ENCODE results near the gene ACOT7. TPM values are rescaled to one million over a fixed set of nuclear protein-coding genes. Genes with fewer than 3 reads are reported as not detected.

ACOT7 gene
- total RNA-seq, 4 donors from 2014 or later, result 23.5 to 50.7 (median 39.0) TPM

GRCh38 chr1:6328091-6328490 lies 65.5 kb downstream of the ACOT7 start:
- Histone ChIP-seq H3K4me3 (no peak overlapping the region), H3K36me3 (peaks cover 0 to 34% (median 0%) of the 10 kb centered on the region in 3 donors), H3K9me3 (no peaks in the 10 kb centered on the region), H3K27me3 (no peaks in the 10 kb centered on the region), H3K27ac (no peak overlapping the region), H3K4me1 (peaks cover 14 to 58% (median 36%) of the 10 kb centered on the region in 3 donors)
- no peak for DNase-seq
- intact Hi-C loops (cut with DNase I), result no loop called here
- 61 to 73% methylated on average over 4 to 5 of the region's 5 CpGs for WGBS, 2 donors
- TF ChIP-seq POLR2A (IDR thresholded peaks at IDR 0.05), result no peak
- TF ChIP-seq, protein P1, sequence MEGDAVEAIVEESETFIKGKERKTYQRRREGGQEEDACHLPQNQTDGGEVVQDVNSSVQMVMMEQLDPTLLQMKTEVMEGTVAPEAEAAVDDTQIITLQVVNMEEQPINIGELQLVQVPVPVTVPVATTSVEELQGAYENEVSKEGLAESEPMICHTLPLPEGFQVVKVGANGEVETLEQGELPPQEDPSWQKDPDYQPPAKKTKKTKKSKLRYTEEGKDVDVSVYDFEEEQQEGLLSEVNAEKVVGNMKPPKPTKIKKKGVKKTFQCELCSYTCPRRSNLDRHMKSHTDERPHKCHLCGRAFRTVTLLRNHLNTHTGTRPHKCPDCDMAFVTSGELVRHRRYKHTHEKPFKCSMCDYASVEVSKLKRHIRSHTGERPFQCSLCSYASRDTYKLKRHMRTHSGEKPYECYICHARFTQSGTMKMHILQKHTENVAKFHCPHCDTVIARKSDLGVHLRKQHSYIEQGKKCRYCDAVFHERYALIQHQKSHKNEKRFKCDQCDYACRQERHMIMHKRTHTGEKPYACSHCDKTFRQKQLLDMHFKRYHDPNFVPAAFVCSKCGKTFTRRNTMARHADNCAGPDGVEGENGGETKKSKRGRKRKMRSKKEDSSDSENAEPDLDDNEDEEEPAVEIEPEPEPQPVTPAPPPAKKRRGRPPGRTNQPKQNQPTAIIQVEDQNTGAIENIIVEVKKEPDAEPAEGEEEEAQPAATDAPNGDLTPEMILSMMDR (IDR thresholded peaks at IDR 0.05), result no peak

DNA sequence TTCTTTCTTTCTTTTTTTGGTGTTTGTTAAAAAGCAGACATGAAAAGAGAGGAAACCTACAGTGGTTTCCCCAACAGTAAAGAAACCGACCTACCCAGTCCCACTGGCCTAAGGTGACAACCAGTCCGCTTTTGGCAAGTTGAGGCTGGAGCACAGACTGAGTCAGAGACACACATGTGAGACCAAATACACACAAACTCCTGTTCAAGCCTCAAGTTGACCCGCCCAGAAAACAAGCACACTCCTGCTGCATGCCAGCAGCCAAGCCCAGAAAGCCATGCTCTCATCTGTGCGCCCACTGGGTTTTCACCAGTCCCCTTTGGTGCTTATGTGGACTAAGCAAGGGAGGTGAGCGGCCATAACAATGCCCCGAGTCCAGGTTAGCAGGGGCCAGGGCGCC lies 68.1 kb downstream of the ACOT7 start:
- Histone ChIP-seq H3K27me3 (no peaks in the 10 kb centered on the region), H3K36me3 (peaks cover 0 to 15% (median 0%) of the 10 kb centered on the region in 3 donors), H3K9me3 (no peaks in the 10 kb centered on the region), H3K27ac (peak overlapping the region in 3 of 4 donors; percentile 61 to 69 (median 64)), H3K4me3 (no peak overlapping the region), H3K4me1 (peaks cover 11 to 60% (median 28%) of the 10 kb centered on the region in 3 donors)
- intact Hi-C loops (cut with DNase I), result no loop called here
- TF ChIP-seq, protein P1 (IDR thresholded peaks at IDR 0.05), result no peak
- TF ChIP-seq POLR2A (IDR thresholded peaks at IDR 0.05), result no peak
- DNase-seq, result no peak
- WGBS, 2 donors, result 26 to 54% methylated on average over 5 to 6 of the region's 7 CpGs

GRCh38 chr1:6322161-6322560 lies 71.4 kb downstream of the ACOT7 start:
- intact Hi-C loops (cut with DNase I), result no loop called here
- Histone ChIP-seq H3K36me3 (peaks cover 0 to 27% (median 0%) of the 10 kb centered on the region in 3 donors), H3K27me3 (no peaks in the 10 kb centered on the region), H3K4me3 (no peak overlapping the region), H3K27ac (peak overlapping the region in 1 of 4 donors; percentile 44), H3K4me1 (peaks cover 7 to 37% (median 11%) of the 10 kb centered on the region in 3 donors), H3K9me3 (no peaks in the 10 kb centered on the region)
- TF ChIP-seq, protein P1 (IDR thresholded peaks at IDR 0.05), result no peak
- no peak for TF ChIP-seq POLR2A (IDR thresholded peaks at IDR 0.05)
- DNase-seq, result no peak
- 80 to 100% methylated on average over 3 to 6 of the region's 10 CpGs for WGBS, 2 donors

DNA sequence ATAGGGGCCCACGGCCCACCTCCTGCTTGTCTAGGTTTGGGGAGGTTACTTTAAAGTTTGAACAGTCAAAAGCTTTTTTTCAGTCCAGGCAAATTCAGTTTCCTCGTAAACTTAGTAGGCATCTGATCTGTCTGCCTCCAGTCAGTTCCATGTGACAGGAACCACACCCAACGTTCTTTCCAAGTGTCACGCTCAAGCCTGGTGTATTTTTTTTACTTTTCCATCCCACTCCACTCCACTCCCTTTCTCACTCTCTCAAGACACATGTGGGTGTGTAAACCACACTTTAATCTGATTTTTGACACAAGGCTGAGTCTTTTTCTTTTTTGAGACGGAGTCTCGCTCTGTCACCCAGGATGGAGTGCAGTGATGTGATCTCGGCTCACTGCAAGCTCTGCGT lies 72.4 kb downstream of the ACOT7 start:
- intact Hi-C loops (cut with DNase I), result no loop called here
- peaks cover 0 to 27% (median 0%) of the 10 kb centered on the region in 3 donors for H3K36me3 ChIP-seq
- H3K27me3 ChIP-seq, result no peaks in the 10 kb centered on the region
- TF ChIP-seq POLR2A (IDR thresholded peaks at IDR 0.05), result no peak
- TF ChIP-seq, protein P1 (IDR thresholded peaks at IDR 0.05), result no peak
- peaks cover 7 to 35% (median 11%) of the 10 kb centered on the region in 3 donors for H3K4me1 ChIP-seq
- no peaks in the 10 kb centered on the region for H3K9me3 ChIP-seq
- H3K4me3 ChIP-seq, result no peak overlapping the region
- DNase-seq, result no peak
- no peak overlapping the region for H3K27ac ChIP-seq
- 81 to 84% methylated on average over 8 of the region's 8 CpGs for WGBS, 2 donors

DNA sequence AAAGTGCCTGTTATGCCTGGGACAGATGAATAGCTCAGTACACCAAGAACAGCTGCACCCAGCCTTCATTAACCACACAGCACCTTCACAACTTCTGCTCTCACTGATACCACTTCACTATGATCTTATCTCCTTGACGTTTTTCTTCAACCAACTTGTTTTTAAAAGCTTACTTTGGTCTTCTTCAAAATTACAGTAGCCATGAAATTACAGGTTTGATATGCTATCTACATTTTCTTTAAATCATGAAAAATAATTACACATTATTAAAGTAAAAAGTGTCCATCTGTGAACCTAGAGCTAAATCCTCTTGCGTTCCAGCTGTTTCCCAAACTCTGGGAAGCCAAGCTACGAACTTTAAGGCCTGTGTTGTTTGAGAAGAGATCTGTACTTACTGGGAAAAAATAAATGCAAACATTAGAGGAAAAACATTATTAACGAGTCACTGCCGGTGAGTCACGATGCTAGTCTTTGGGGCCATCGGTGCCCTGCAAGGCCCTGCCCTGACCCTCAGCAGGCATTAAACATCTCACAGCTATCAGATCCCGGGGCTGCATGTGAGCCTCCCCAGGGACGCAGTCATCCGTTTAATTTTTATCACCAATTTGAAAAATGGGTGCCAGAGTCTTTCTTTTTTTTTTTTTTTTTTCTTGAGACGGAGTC lies 76.3 kb downstream of the ACOT7 start:
- intact Hi-C loops (cut with DNase I), result no loop called here
- no peaks in the 10 kb centered on the region for H3K27me3 ChIP-seq
- H3K4me3 ChIP-seq, result no peak overlapping the region
- H3K36me3 ChIP-seq, result peaks cover 0 to 36% (median 0%) of the 10 kb centered on the region in 3 donors
- no peak for DNase-seq
- WGBS, 2 donors, result 76 to 77% methylated on average over 10 to 11 of the region's 11 CpGs
- no peak overlapping the region for H3K27ac ChIP-seq
- TF ChIP-seq, protein P1 (IDR thresholded peaks at IDR 0.05), result no peak
- TF ChIP-seq POLR2A (IDR thresholded peaks at IDR 0.05), result no peak
- peaks cover 0 to 12% (median 0%) of the 10 kb centered on the region in 3 donors for H3K4me1 ChIP-seq
- no peaks in the 10 kb centered on the region for H3K9me3 ChIP-seq

Data from esophagus squamous epithelium (tissue), 5 donors.